H1 (cell line): ENCODE data around the gene MAP2K5. TPM values are rescaled to one million over a fixed set of nuclear protein-coding genes. Genes with fewer than 3 reads are reported as not detected.

Source experiments
- BRCA1 ChIP-seq: IDR thresholded peaks from 2 replicates; pipeline ENCODE4 v1.6.1; 2012; ENCODE audit warnings: low read depth, low read length, improper control_type of control experiment
- EP300 ChIP-seq, 2 experiments: IDR thresholded peaks; 1 replicate in 1 of 2; 2 replicates in 1 of 2; pipeline ENCODE4 v1.6.1; 2011 to 2012; ENCODE audit warnings: low read depth in 2 of 2, low read length in 2 of 2, mild to moderate bottlenecking in 2 of 2, borderline replicate concordance in 1 of 2, inconsistent platforms in 1 of 2, moderate library complexity in 1 of 2
- GABPA ChIP-seq: IDR thresholded peaks from 2 replicates; pipeline ENCODE4 v1.6.1; 2011; ENCODE audit warnings: mild to moderate bottlenecking, low read length, moderate library complexity, borderline replicate concordance; ENCODE audit not compliant: insufficient read depth
- KDM1A ChIP-seq: fragments of 200-600, 300-600 bp; sonication (generic); IDR thresholded peaks from 2 replicates; pipeline ENCODE4 v1.7.1; 2016; ENCODE audit warnings: mild to moderate bottlenecking, low read length, borderline replicate concordance
- POLR2A ChIP-seq, 2 experiments: IDR thresholded peaks; 1 replicate in 1 of 2; 2 replicates in 1 of 2; pipeline ENCODE4 v1.6.1; 2011; ENCODE audit warnings: low read depth in 2 of 2, low read length in 2 of 2, mild to moderate bottlenecking in 2 of 2; ENCODE audit errors: control extremely low read depth in 1 of 2
- polyA plus RNA-seq, 7 experiments: library from polyadenylated mRNA; depleted of rRNA in 3 of 7; stranded (reverse) in 5 of 7; unstranded in 2 of 7; fragments of >200 nt in 5 of 7; fragments of 200-250 nt in 2 of 7; gene quantifications; 1 replicate in 5 of 7; 2 replicates in 1 of 7; 4 replicates in 1 of 7; pipeline versions ENCODE4 v1.2.1 to v1.2.3, GENCODE V29; 2011 to 2013; ENCODE audit warnings: missing spikeins in 2 of 7, mixed read lengths in 2 of 7
- total RNA-seq: library from RNA; stranded (reverse); fragmentation: NEBNext Ultra II Directional; extraction: Animal tissue kit (Norgen Biotek cat#: 25700); gene quantifications from 2 replicates; pipeline ENCODE4 v1.2.1, GENCODE V29; 2021

Gene MAP2K5
- total and polyA plus RNA-seq, 2 of the 8 experiments (the other 6 are each of a cell fraction or from before 2014, with no cell fraction given), result 4.4 to 15.8 TPM

DNA sequence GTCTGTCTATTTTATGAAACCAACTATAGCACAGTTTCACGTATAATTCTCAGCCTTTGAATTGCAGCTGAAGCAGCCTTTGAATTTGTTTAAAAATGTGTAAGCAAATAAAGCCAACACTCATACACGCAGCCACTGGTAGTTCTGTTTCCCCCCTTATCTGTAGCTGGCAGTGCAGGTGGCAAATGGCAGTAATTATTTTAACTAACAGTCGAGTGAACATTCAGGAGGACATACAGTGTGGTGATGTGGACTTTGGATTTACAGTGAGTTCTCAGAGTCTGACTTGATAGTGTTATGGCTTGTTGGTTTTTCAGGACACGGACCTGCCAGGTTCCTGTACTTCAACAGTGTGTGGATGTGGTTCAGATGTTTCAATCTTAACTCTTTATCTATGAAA, 218.8 kb downstream of the MAP2K5 start (continued):
- no peak for TF ChIP-seq BRCA1
- no peak for TF ChIP-seq KDM1A
- TF ChIP-seq POLR2A (IDR thresholded peaks at IDR 0.05; ENCODE audit: control extremely low read depth in 1 of 2, low read depth in 2 of 2, low read length in 2 of 2), result no peak
- no peak for TF ChIP-seq GABPA
- TF ChIP-seq EP300 (IDR thresholded peaks at IDR 0.05; ENCODE audit: borderline replicate concordance in 1 of 2, low read depth in 2 of 2, low read length in 2 of 2), result no peak
